ENCODE measurements around the gene PELI2.

Gene PELI2

DNA sequence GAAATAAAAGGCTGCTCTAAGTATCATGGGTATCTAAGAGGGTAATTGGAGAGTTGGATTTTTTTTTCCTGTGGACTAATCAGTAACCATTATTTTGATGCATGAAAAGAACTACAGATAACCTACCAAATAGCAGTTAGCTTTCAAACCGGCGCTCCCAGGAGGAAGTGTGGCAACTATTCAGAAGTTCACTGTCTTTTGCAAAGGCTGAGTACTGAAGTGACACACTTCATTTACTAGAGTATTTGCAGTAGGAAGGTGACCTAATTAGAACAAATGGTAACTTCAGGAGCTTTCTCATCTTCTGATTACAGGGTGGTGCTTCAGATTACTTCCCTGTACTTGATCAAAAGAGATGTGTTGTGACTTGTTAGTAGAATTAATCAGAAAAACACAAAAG lies 87.7 kb downstream of the PELI2 start:
- DNase-seq (ENCODE audit: low read depth): no peak

DNA sequence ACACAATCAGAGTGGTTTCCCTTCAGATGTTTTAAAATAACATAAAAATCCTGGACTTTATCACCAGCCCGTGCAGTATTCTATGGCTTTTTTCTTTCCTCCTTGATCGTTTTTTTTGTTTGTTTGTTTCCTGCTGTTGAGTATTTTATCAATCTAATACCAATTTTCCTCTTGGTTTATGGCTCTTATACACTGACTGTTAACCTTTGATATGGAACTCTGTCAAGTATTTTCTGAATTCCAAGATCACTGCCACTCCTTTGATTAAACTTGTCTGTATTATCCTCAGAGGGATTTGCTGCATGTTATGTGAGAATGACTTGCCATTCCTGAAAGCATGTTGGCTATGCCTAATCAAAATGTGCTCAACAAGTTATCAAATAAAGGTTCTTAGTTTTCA lies 88.4 kb downstream of the PELI2 start:
- DNase-seq (ENCODE audit: low read depth): no peak

DNA sequence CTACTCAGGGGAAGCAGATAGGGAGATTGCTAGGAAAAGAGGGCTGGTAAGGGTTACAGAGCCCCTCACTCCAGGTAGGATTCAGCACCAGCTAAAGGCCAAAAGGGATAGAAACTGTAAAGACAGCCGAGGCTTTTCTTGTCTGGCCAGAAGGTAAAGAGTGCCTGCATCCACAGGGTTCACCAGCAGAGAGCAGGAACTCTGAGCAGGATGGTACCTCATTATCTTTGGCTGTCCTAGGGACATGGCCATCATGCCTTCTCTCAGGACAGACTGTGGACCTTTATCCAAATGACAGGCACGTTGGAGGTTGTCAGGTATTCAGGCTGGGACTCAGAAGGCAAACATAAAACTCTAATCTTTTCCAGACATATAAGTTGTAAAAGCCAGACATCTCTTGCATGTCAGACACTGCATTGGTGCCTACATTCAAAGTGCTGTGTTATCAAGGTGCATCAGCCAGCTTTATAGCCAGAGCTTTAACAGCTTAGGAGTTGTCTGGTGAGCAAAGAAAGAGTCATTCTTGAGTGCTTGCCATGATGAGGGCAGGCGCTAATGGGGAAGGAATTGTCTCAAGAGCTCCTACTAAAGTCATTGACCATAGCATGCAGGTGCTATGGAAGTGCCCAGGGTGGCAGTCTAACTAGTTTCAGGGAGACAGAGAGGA lies 89.5 kb downstream of the PELI2 start:
- no peak for DNase-seq (ENCODE audit: low read depth)

DNA sequence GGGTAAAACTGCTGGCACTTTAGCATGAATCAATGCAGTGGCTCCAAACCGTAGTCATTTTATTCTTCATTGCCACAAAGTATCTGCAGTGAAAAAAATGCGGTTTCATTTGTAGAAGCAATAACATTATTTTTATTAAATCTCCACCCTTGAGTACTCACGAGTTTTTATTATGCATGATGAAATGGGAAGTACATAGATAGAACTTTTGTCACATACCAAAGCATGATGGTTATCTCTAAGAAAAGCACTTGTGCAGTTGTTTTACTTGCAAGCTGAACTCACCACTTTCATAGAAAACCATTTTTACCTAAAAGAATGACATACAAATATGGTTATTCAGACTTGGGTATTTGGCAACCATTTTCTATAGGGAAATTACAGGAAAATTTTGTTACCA lies 90.3 kb downstream of the PELI2 start:
- no peak for DNase-seq (ENCODE audit: low read depth)

DNA sequence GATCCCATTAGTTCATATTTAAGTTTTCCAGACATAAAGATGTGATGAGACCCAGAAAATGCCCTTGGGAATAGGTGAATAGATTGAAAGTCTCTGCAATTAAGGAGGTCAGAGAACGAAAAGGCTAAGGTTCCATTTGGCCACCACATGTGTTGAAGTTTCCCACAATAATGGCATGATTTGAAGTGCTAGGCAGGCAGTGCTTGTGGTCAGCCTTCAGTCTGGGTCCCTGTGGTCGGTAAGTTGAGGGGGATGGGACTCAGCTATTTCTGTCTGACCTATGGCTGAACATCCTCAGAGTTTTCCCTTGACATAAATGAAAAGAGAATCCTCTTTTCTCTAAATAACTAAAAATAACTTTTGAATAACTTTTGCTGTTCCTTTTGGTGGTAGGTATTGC lies 92.4 kb downstream of the PELI2 start:
- DNase-seq (ENCODE audit: low read depth): no peak

DNA sequence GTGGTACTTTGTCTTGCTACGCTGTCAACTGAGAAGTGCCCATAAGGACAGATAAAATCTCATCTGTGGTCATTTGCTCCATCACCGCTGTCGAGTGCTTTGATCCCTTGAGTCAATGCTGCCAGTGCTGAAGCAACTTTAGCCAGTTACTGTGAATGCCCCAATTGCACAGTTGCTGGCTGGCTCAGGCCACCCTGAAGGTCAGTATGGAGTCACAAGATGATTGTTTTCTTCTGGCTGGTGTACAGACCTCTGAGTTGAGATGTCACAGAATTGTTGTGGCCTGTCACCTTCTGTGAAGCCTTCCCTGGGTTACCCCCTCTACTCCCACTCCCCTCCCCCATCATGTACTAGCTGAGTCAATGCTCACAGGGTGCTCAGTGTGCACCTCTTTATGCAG lies 92.9 kb downstream of the PELI2 start:
- no peak for DNase-seq (ENCODE audit: low read depth)

DNA sequence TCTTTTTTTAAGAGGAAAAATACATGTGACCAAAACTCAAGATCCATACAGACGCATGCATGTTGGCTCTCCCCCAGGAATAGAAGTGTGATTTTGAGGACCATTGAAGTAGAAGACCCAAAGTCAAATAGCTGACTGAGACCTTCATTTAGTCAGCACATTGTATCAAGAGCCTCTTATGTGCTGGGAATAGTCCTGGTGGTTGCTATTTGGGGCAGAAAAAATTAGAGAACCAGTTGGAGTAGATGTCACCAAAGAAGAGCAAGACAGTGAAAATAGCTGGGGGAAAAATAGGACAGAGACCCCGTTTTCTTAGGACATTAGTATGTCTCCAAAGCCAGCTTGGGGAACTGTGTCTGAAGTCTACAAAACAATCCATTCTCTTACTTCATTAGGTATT lies 93.6 kb downstream of the PELI2 start:
- DNase-seq (ENCODE audit: low read depth): no peak

DNA sequence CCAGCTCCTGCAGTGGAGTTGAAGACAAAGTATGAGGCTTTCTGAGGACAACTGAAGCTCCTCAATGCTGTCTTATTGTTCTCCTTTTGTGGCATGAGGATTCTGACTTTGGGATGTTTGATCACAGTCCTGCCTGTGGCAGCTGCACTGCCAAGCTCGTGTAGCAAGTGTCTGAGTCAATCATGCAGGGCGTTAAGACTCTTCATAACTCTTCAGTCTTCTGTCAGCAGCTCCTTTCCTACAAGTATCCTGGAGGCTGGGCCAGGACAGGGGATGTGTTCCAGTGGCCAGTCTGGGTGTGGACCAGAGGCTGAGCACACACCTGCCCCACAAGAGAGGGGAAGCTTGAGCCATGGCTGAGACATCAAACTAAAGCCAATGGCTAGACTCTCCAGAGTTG lies 94.3 kb downstream of the PELI2 start:
- DNase-seq (ENCODE audit: low read depth): no peak

DNA sequence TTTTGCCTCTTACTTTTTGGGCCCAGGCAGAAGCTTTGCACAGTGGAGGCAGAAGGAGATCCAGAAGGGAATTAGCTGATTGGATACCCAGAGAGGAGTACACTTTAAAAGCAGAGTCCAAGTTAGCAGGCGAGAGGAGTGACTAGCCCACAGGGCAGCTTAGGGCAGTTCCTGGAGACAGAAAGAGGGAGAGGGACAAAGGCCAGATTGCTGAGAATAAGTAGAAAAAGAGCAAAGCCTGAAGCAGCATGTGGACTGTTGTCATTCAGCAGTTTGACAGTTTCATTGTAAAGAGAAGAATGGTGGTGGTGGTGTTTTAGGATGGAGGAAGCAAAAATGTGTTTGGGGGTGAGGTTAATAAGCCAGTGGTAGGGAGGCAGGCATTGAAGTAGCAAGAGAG lies 95.1 kb downstream of the PELI2 start:
- no peak for DNase-seq (ENCODE audit: low read depth)

DNA sequence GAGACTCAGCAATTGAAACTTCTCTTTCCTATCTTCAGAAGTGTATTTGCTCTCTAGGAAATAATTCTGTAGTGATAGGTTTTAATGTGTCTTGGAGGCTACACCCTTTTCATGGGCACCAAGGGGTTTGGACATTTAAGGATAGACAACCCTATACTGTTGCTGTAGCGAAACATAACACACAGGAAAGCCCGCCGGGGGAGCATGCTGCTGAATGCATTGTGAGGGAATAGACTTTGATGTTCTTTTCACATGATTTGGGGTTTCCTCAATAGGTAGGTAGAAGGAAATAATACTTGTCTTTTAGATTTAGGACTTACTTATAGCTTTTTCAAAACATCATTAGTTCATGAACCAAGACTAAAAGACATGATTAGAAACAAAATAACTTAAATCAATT lies 97.0 kb downstream of the PELI2 start:
- no peak for DNase-seq (ENCODE audit: low read depth)

DNA sequence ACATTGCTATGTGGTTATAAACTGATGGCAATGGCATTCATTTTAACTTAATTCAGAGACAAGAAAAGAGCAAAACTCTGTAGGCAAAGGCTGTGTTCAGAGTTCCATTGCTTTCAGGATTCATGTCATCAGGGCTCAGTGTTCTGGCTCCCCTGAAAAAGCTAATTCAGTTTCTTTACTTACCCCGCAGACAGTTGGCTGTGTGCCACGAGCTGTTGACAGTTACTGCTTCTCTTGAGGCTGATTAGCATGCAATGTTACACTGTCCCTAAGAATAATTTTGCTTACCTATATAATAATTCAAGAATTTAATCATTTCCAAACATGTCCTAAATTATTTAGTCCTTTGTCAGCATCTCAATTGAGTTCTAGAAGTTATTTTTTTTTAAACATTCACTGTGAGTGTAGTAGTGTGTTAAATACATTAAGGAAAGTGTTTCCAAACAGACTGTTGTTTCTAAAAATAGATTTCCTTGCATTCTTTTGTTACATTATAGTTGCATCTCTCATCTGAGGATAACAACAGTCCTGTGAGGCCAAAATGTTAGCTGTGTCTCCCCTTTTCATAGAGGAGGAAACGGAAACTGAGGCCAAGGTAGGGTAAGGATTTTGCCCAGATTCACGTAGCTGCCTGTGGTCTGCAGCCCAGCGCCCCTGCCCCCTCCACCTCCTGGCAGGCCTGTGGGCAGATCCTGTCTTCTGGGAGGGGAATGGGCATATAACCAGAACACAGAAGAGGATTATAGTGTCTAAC lies 98.6 kb downstream of the PELI2 start:
- no peak for DNase-seq (ENCODE audit: low read depth)

DNA sequence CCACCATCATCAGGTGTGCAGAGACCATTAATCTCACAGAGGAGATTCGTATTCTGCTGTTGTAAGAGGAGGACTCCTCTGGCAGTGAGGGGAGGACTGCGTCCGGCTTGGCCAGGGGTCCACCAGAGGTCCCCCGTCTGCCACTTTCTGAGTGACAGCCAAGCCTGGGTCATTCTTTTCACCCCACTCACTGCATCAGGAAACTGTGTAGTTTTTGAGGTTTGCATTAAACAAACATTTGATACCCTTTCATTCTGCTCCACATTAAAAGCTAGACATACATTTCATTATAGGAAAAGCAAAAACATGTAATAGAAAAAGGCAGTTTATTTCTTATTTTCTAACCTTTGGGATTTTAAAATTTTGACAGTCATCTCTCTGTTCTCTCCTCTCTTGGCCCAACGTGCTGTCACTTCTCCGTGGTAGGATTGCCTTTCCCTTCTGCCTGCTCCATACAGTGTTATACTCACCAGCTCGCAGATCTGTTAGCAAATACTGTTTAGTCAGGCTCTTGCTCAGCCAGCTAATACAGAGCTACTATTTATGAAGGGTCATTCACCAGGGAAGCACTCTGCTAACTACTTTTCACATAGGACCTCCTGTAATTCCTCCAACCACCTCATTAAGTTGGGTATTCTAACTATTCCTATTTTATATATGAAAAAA lies 99.3 kb downstream of the PELI2 start:
- DNase-seq (ENCODE audit: low read depth): no peak

DNA sequence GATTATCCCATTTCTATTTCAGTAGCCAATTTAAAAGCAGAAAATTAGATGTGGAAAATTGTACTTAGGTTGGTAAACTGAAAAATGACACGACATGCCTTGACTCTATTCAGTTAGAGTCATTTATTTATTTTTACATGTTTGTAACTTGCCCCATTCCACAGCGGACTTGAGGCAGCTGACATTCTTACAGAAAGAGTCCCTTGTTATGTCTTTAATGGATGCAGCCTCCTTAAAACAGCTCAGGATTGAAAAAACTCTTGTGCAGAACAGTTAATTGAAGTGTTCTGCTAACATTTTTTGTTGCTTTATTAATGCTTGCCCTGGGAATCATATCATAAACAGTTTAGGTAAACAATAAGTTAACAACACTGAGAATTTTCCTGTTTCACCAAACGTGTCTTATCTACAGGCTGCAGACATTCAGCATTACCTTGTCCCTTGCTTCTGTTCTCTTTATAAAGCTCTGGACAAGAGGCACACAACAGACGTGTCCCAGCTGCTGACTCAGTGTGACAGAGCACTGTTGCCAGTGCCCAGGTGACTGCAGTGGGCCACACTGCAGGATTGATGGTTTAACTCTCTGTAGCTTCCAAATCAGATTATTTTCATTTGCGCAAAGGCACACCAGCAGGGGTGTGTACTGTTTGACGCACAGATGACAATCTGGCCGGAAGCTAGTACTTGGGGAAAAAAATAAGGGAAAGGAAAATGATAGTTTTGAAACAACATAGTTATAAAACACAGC lies 101.6 kb downstream of the PELI2 start:
- DNase-seq (ENCODE audit: low read depth): no peak

DNA sequence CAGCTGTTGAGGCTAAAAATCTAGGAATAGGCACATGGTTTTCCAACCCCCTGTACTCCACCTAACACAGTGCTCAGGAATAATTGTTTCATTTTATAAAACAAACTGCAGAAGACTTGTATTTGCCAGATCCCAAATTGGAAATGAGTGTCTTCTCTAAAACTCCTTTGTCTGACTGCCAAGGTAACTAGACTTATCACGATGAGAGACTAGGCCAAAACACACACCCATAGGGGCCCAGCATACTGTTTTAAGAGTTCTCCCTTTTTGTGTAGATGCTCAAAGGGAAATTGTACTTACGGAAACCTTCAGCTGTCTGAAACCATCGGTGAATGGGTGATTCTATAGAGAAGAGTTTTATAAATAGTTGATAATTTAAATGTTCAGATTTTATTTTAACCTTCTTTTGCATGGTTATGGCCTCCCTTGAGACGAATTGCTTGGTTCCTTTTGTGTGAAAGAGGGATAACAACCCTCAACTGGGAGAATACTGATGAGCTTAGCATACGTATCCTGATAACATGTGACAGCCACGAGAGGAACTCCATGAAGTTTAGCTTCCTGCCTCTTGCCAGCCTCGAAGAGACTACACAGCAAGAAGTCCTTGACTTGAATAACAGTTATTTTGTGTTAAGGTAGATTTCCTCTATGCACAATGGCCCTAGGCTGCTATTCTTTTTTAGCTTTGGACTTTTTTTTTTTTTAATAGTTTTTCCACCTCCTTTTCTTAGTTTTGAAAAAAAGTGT lies 103.3 kb downstream of the PELI2 start:
- no peak for DNase-seq (ENCODE audit: low read depth)

DNA sequence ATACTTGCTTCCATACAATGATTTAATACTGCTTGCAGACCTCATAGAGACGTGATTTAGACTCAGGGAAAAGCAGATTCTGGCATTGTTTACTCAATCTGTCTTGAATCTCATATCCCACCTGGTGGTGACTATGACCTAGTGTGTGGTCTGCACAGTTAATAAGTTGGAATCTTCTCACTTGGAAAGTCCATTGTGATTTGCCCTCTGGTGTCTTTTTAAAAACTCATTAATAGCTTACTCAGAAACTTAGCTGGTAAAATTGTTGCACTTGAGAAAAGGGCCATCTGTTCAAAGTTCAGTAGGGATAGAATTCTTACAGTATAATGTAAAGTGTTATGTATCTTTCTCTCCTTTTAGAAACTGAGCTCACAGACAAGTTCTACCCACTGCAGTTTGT lies 106.0 kb downstream of the PELI2 start:
- no peak for DNase-seq (ENCODE audit: low read depth)

DNA sequence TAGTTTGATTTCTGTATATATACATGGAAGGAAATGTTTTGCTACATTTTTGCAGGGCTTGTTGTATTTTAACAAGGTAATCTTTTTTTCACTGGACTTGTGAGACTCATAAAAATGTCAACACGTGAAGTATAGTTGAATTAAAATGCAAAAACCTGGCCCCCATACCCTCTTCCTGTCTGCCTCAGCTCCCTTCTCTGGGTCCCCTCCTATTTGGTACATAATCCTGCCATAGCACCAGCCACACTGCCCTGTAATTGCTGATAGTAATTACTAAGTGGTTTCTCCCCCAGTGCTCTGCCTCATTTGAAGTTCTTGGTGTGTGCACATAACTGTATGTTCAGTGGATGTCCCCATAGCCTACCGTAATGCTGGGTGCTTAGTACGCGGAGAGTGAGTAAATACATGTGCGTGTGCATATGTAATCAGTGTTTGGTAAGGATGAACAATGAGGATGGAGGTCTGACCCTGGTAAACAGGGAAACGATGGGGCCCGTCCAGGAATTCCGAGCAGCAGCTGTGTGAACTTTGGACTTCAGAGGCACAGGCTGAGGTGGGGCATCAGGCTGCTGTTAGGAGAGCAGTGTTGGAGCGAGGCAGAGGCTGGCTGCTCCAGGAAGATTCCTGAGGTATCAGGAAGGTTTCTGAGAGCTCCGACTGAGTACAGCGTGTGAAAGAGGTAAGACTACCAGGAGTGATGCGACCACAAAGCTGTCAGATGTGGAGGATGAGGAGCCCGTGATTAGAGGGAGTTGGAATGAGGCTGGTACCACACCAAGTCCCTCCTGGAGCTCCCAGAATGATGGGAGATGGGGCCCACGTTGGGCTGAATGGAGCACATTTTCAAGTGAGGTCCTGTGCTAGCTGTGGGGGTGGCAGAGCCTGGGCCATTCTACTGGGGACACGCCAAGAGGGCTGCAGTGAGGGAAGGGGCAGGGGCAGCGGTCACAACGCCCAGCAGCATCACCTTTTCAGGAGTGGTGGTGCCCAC lies 106.8 kb downstream of the PELI2 start:
- DNase-seq (ENCODE audit: low read depth): no peak

DNA sequence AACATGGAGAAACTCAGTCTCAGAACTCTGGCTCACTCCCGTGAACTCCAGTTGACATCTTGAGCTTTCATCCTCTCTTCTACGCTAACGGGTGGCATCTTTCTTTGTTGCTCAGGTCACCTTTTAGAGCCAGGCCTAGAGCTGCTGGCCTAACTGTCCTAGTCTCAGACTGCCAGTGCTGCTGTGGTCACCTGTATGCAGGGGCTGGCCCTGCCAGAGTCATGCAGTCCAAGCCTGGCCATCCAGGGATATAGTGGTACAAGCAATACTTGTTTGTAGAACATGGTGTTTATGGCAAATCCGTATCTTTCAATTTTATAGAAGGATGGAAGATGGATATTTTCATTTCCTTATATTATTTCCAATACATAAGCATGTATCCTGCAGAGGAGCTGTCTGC lies 117.2 kb downstream of the PELI2 start:
- no peak for DNase-seq (ENCODE audit: low read depth)

DNA sequence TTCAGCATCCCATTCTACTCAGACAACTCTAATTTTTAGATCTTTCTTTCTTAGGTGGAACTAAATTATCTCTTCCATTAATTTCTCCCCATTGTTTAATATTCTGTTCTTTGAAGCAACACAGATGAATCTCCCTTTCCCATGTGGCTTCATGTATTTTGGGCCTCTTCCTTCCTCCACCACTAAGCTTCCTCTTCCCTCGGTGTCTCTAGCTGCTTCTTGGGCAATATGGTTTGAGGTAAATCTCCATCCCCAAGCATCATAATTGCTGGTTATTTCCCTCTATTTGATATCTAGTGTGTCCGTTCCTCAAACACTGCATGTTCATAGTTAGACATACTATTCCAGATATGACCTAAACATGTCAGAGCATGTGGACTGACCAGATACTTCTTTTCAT lies 119.2 kb downstream of the PELI2 start:
- no peak for DNase-seq (ENCODE audit: low read depth)

DNA sequence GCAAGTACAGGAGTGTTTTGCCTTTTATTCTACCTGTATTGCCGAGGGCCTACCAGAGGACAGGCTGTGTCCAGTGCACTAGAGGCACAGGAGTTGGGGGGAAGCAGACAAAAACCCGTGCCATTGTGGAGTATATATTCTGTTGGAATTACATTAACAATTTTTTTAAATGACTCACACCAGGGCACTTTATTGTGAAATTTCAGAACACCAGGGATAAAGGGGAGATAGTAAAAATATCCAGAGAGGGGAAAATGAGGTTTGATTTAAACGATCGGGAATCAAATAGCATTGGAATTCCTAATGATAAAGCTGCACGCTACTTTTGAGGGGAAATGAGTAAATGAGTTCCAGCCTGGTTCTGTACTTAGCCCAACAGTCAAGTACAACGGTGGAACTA lies 123.2 kb downstream of the PELI2 start:
- no peak for DNase-seq (ENCODE audit: low read depth)

DNA sequence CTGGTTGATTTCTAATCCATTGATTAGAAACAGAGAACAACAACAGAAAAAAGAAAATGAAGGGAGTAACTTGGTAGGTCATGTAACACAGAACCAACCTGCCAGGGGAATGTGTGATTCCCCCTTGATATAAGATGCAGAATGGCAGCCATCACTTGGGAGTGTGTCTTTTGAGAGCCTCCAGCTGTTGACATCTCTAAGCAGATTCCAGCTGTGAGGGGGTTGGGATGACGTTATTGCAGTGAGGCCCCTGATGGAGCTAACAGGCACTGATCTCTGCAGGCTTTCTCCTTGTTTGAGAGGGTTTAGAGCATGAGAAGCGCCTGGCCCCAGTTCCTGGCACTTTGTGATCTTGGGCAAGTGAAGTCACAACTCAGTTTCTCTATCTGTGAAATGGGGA lies 124.9 kb downstream of the PELI2 start:
- DNase-seq (ENCODE audit: low read depth): no peak

Measured in GM04503 (cell line).